ENCODE results near the gene RABGAP1L.
"Not testable (repeated sequence)": the region's sequence is repeated elsewhere in the genome, so short reads cannot be mapped to it uniquely, and the experiment has no call there.

The RABGAP1L gene

GRCh38 chr1:174556392-174556791 is 397.1 kb downstream of the RABGAP1L start:
- no peak for DNase-seq (ENCODE audit: low spot score)
- no peak for TF ChIP-seq CTCF (conservative IDR thresholded peaks at IDR 0.05; ENCODE audit: low read depth)
- POLR2A ChIA-PET (ENCODE audit: low non-redundant PET) = no interaction called here
- no peak overlapping the region for H3K27ac ChIP-seq
- CTCF ChIA-PET = no interaction called here

- ChIA-PET POLR2A (ENCODE audit: low non-redundant PET) (no interaction called here), CTCF (no interaction called here)
- TF ChIP-seq CTCF (conservative IDR thresholded peaks at IDR 0.05; ENCODE audit: low read depth) = no peak
- H3K27ac ChIP-seq = no peak overlapping the region
- DNase-seq (ENCODE audit: low spot score) = no peak
Measured at GRCh38 chr1:174568551-174568950, 409.2 kb downstream of the RABGAP1L start.

- H3K27ac ChIP-seq = no peak overlapping the region
- ChIA-PET POLR2A (ENCODE audit: low non-redundant PET) (no interaction called here), CTCF (interaction anchor here (0.6 kb wide), 1 partner anchor 1639 kb away, joined by 3 read pairs; no protein-coding TSS in a partner anchor)
- DNase-seq (ENCODE audit: low spot score) = no peak
- TF ChIP-seq CTCF (conservative IDR thresholded peaks at IDR 0.05; ENCODE audit: low read depth) = no peak
Measured at GRCh38 chr1:174569240-174569639, 409.9 kb downstream of the RABGAP1L start.

GRCh38 chr1:174572771-174573170 is 413.5 kb downstream of the RABGAP1L start:
- no peak for TF ChIP-seq CTCF (conservative IDR thresholded peaks at IDR 0.05; ENCODE audit: low read depth)
- no peak for DNase-seq (ENCODE audit: low spot score)
- ChIA-PET POLR2A (ENCODE audit: low non-redundant PET) (no interaction called here), CTCF (no interaction called here)
- H3K27ac ChIP-seq = no peak overlapping the region

GRCh38 chr1:174576120-174576519 is 416.8 kb downstream of the RABGAP1L start:
- H3K27ac ChIP-seq; POLR2A ChIA-PET (ENCODE audit: low non-redundant PET); DNase-seq (ENCODE audit: low spot score); CTCF ChIA-PET: not testable (repeated sequence)

GRCh38 chr1:174577681-174578080 is 418.4 kb downstream of the RABGAP1L start:
- no peak overlapping the region for H3K27ac ChIP-seq
- CTCF ChIA-PET = no interaction called here
- no peak for TF ChIP-seq CTCF (conservative IDR thresholded peaks at IDR 0.05; ENCODE audit: low read depth)
- POLR2A ChIA-PET (ENCODE audit: low non-redundant PET) = no interaction called here
- DNase-seq (ENCODE audit: low spot score) = no peak

- TF ChIP-seq CTCF (conservative IDR thresholded peaks at IDR 0.05; ENCODE audit: low read depth) = no peak
- POLR2A ChIA-PET (ENCODE audit: low non-redundant PET) = no interaction called here
- no peak for DNase-seq (ENCODE audit: low spot score)
- H3K27ac ChIP-seq = no peak overlapping the region
- CTCF ChIA-PET = interaction anchor here (0.5 kb wide), 1 partner anchor 17 kb away, joined by 5 read pairs; no protein-coding TSS in a partner anchor
Measured at GRCh38 chr1:174580801-174581200, 421.5 kb downstream of the RABGAP1L start.

All from RWPE1 (cell line).